Subcutaneous abdominal adipose tissue (tissue), 5 donors: ENCODE measurements around the gene HLA-E.
"Not testable (repeated sequence)": the region's sequence is repeated elsewhere in the genome, so short reads cannot be mapped to it uniquely, and the experiment has no call there.

Source experiments
- H3K27ac ChIP-seq: one replicate; pipeline ENCODE4 v1.7.0; 2013; ENCODE audit warnings: low read depth, mild to moderate bottlenecking, inconsistent platforms, low read length, moderate library complexity
- H3K27me3 ChIP-seq, 5 donors: one replicate each; pipeline ENCODE4 v1.7.0; 2013; ENCODE audit warnings: low read length in 5 of 5, inconsistent platforms in 1 of 5; ENCODE audit not compliant: control insufficient read depth in 5 of 5, insufficient read depth in 4 of 5
- H3K36me3 ChIP-seq, 5 donors: one replicate each; pipeline ENCODE4 v1.7.0; 2013; ENCODE audit warnings: low read length in 5 of 5; ENCODE audit not compliant: control insufficient read depth in 5 of 5, insufficient read depth in 5 of 5
- H3K4me1 ChIP-seq, 5 donors: one replicate each; pipeline ENCODE4 v1.7.0; 2013; ENCODE audit warnings: low read length in 5 of 5, mild to moderate bottlenecking in 3 of 5, moderate library complexity in 1 of 5; ENCODE audit not compliant: control insufficient read depth in 5 of 5, insufficient read depth in 5 of 5
- H3K4me3 ChIP-seq, 5 donors: one replicate each; pipeline ENCODE4 v1.7.0; 2013; ENCODE audit warnings: low read length in 5 of 5, low read depth in 1 of 5
- H3K9ac ChIP-seq, 5 donors: one replicate each; pipeline ENCODE4 v1.7.0; 2013; ENCODE audit warnings: low read length in 5 of 5, mild to moderate bottlenecking in 4 of 5, moderate library complexity in 3 of 5
- H3K9me3 ChIP-seq, 5 donors: one replicate each; pipeline ENCODE4 v1.7.0; 2013; ENCODE audit warnings: low read length in 5 of 5; ENCODE audit not compliant: control insufficient read depth in 5 of 5
- donor health status: healthy.
- donor health status: healthy.
- donor health status: healthy.
- donor health status: healthy.
- donor health status: healthy.

The HLA-E gene

GRCh38 chr6:30507849-30508827, 18.8 kb downstream of the HLA-E start:
- H3K27me3 ChIP-seq: no peaks in the 10 kb centered on the region
- no peaks in the 10 kb centered on the region for H3K36me3 ChIP-seq
- H3K4me1 ChIP-seq: peaks cover 2 to 23% (median 4%) of the 10 kb centered on the region in 5 donors
- H3K27ac ChIP-seq: no peak overlapping the region
- H3K9me3 ChIP-seq: no peaks in the 10 kb centered on the region
- H3K4me3 ChIP-seq: no peak overlapping the region
- no peak overlapping the region for H3K9ac ChIP-seq

GRCh38 chr6:30508890-30509736, 19.8 kb downstream of the HLA-E start:
- Histone ChIP-seq H3K4me1 (peaks cover 2 to 23% (median 4%) of the 10 kb centered on the region in 5 donors), H3K27ac (no peak overlapping the region), H3K9ac (no peak overlapping the region), H3K4me3 (no peak overlapping the region), H3K9me3 (no peaks in the 10 kb centered on the region), H3K36me3 (no peaks in the 10 kb centered on the region), H3K27me3 (no peaks in the 10 kb centered on the region)

GRCh38 chr6:30510419-30511168, 21.3 kb downstream of the HLA-E start:
- Histone ChIP-seq H3K4me1 (peaks cover 2 to 30% (median 6%) of the 10 kb centered on the region in 5 donors), H3K27ac (no peak overlapping the region), H3K9me3 (no peaks in the 10 kb centered on the region), H3K4me3 (no peak overlapping the region), H3K27me3 (no peaks in the 10 kb centered on the region), H3K36me3 (no peaks in the 10 kb centered on the region), H3K9ac (no peak overlapping the region)

GRCh38 chr6:30511169-30511546, 21.8 kb downstream of the HLA-E start:
- Histone ChIP-seq H3K36me3 (no peaks in the 10 kb centered on the region), H3K27me3 (no peaks in the 10 kb centered on the region), H3K27ac (no peak overlapping the region), H3K4me1 (peaks cover 2 to 34% (median 6%) of the 10 kb centered on the region in 5 donors), H3K4me3 (no peak overlapping the region), H3K9ac (no peak overlapping the region), H3K9me3 (no peaks in the 10 kb centered on the region)

GRCh38 chr6:30513451-30513850, 24.1 kb downstream of the HLA-E start:
- Histone ChIP-seq H3K9ac (no peak overlapping the region), H3K4me3 (no peak overlapping the region), H3K4me1 (peaks cover 2 to 30% (median 7%) of the 10 kb centered on the region in 5 donors), H3K27ac (no peak overlapping the region), H3K27me3 (no peaks in the 10 kb centered on the region), H3K9me3 (no peaks in the 10 kb centered on the region), H3K36me3 (no peaks in the 10 kb centered on the region)

GRCh38 chr6:30515106-30515505, 25.8 kb downstream of the HLA-E start:
- H3K4me1 ChIP-seq: peaks cover 0 to 21% (median 7%) of the 10 kb centered on the region in 5 donors
- H3K36me3 ChIP-seq: no peaks in the 10 kb centered on the region
- H3K9ac ChIP-seq: peak overlapping the region in 1 of 5 donors; percentile 28
- no peaks in the 10 kb centered on the region for H3K9me3 ChIP-seq
- H3K4me3 ChIP-seq: peak overlapping the region in 2 of 5 donors; percentile 11 to 62
- H3K27ac ChIP-seq: peak overlapping the region; percentile 98
- no peaks in the 10 kb centered on the region for H3K27me3 ChIP-seq

GRCh38 chr6:30515944-30516753, 26.8 kb downstream of the HLA-E start:
- Histone ChIP-seq H3K27me3 (no peaks in the 10 kb centered on the region), H3K9ac (peak overlapping the region; percentile 56 to 97 (median 74)), H3K36me3 (no peaks in the 10 kb centered on the region), H3K9me3 (no peaks in the 10 kb centered on the region), H3K4me1 (peaks cover 0 to 16% (median 7%) of the 10 kb centered on the region in 5 donors), H3K4me3 (peak overlapping the region; percentile 62 to 92 (median 70)), H3K27ac (peak overlapping the region; percentile 98)

GRCh38 chr6:30516754-30517076, 27.4 kb downstream of the HLA-E start:
- Histone ChIP-seq H3K27ac (peak overlapping the region; percentile 98), H3K4me1 (peaks cover 0 to 14% (median 5%) of the 10 kb centered on the region in 5 donors), H3K4me3 (peak overlapping the region; percentile 62 to 92 (median 70)), H3K9ac (peak overlapping the region in 1 of 5 donors; percentile 97)
- not testable (repeated sequence) for H3K36me3 ChIP-seq, H3K27me3 ChIP-seq, H3K9me3 ChIP-seq
